Cardiac muscle cell (in vitro differentiated cells and primary cell): ENCODE data around the gene MINDY4. TPM values are rescaled to one million over a fixed set of nuclear protein-coding genes. Genes with fewer than 3 reads are reported as not detected.

Experiments used
- DNase-seq, 2 donors: peaks; one replicate each; pipeline versions ENCODE4 v3.0.0 to v3.0.0-alpha.2; 2010 to 2017; ENCODE audit warnings: low read depth in 1 of 2, low spot score in 1 of 2
- H3K27ac ChIP-seq: fragments of 200-600 bp; sonication (generic); 2 replicates; pipeline ENCODE4 v1.5.1; 2016
- H3K27me3 ChIP-seq: fragments of 200-600 bp; sonication (generic); 2 replicates; pipeline ENCODE4 v1.6.0; 2016; ENCODE audit warnings: control low read depth
- H3K36me3 ChIP-seq: fragments of 200-600 bp; sonication (generic); 2 replicates; pipeline ENCODE4 v1.5.1; 2016; ENCODE audit warnings: control low read depth
- H3K4me1 ChIP-seq: fragments of 200-600 bp; sonication (generic); 2 replicates; pipeline ENCODE4 v1.8.1; 2017; ENCODE audit warnings: low read depth, mild to moderate bottlenecking, mixed run types
- H3K4me3 ChIP-seq: fragments of 200-600 bp; sonication (generic); 2 replicates; pipeline ENCODE4 v1.5.1; 2016; ENCODE audit warnings: mild to moderate bottlenecking
- H3K9me3 ChIP-seq: fragments of 200-600 bp; sonication (generic); 2 replicates; pipeline ENCODE4 v1.5.1; 2017; ENCODE audit warnings: low read depth, mild to moderate bottlenecking, control low read depth
- polyA plus RNA-seq: library from polyadenylated mRNA; unstranded; fragments of >200 nt; fragmentation: Nextera tagmentation; extraction: Ambion mirVana; gene quantifications from 2 replicates; pipeline ENCODE4 v1.2.1, GENCODE V29; 2016
- total RNA-seq: library from RNA; depleted of rRNA; stranded (reverse); fragments of >200 nt; gene quantifications from 2 replicates; pipeline ENCODE4 v1.2.3, GENCODE V29; 2016
- TF ChIP-seq, protein P1 (sequence below): IDR thresholded peaks from 2 replicates; pipeline ENCODE4 v1.5.1; 2012; ENCODE audit warnings: low read depth, mild to moderate bottlenecking, low read length

MINDY4 gene
- total and polyA plus RNA-seq, 2 experiments from 2014 or later: 2.7 to 7.5 TPM

GRCh38 chr7:30912731-30912985 is 141.4 kb downstream of the MINDY4 start:
- TF ChIP-seq, protein P1, sequence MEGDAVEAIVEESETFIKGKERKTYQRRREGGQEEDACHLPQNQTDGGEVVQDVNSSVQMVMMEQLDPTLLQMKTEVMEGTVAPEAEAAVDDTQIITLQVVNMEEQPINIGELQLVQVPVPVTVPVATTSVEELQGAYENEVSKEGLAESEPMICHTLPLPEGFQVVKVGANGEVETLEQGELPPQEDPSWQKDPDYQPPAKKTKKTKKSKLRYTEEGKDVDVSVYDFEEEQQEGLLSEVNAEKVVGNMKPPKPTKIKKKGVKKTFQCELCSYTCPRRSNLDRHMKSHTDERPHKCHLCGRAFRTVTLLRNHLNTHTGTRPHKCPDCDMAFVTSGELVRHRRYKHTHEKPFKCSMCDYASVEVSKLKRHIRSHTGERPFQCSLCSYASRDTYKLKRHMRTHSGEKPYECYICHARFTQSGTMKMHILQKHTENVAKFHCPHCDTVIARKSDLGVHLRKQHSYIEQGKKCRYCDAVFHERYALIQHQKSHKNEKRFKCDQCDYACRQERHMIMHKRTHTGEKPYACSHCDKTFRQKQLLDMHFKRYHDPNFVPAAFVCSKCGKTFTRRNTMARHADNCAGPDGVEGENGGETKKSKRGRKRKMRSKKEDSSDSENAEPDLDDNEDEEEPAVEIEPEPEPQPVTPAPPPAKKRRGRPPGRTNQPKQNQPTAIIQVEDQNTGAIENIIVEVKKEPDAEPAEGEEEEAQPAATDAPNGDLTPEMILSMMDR: no peak
- Histone ChIP-seq H3K4me3 (no peak overlapping the region), H3K36me3 (no peaks in the 10 kb centered on the region), H3K9me3 (no peaks in the 10 kb centered on the region), H3K27me3 (no peaks in the 10 kb centered on the region), H3K27ac (no peak overlapping the region), H3K4me1 (peaks cover 66% of the 10 kb centered on the region)
- DNase-seq: no peak

- Histone ChIP-seq H3K27ac (no peak overlapping the region), H3K4me3 (no peak overlapping the region)
Observed at GRCh38 chr7:30912986-30913811, 142.0 kb downstream of the MINDY4 start.

DNA sequence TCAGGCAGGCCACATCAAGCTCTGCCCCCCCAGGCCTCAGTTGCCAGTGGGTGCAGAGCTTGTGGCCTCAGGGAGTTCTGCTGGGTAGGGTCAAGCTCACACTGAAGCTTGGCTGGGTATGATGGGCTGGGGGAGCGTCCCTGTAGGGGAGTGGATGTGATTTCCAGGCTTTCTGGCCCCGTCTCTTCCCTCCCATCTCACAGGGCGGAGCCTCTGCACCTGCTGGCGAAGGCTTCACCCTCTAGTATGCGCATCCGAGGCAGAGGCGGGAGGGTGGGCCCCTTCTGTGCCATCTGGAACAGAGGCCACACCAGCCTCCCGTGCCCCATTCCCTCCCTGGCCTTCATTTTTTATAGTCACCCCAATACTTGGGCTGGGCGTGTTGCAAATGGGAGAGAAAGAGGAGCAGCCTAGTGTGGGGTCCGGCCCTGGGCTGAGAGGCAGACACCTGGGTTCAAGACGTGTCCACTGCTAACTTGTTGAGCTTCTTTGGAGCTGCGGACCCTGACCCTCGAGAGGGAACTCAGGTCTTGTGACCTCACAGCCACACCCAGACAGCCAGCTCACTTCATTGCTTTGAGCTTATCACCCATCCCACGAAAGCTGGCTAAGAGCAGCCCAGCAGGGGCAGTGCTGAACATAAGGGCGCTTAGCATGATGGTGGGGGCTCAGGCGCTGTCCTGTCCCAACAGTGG is 142.8 kb downstream of the MINDY4 start:
- Histone ChIP-seq H3K27ac (peak overlapping the region; percentile 73), H3K4me3 (no peak overlapping the region), H3K36me3 (no peaks in the 10 kb centered on the region), H3K4me1 (peaks cover 66% of the 10 kb centered on the region), H3K9me3 (no peaks in the 10 kb centered on the region), H3K27me3 (no peaks in the 10 kb centered on the region)
- DNase-seq: no peak
- TF ChIP-seq, protein P1: no peak

More at GRCh38 chr7:30912986-30913811, 142.0 kb downstream of the MINDY4 start:
- H3K9me3 ChIP-seq: no peaks in the 10 kb centered on the region
- H3K27me3 ChIP-seq: no peaks in the 10 kb centered on the region
- no peaks in the 10 kb centered on the region for H3K36me3 ChIP-seq
- TF ChIP-seq, protein P1: no peak
- peaks cover 66% of the 10 kb centered on the region for H3K4me1 ChIP-seq
- no peak for DNase-seq

DNA sequence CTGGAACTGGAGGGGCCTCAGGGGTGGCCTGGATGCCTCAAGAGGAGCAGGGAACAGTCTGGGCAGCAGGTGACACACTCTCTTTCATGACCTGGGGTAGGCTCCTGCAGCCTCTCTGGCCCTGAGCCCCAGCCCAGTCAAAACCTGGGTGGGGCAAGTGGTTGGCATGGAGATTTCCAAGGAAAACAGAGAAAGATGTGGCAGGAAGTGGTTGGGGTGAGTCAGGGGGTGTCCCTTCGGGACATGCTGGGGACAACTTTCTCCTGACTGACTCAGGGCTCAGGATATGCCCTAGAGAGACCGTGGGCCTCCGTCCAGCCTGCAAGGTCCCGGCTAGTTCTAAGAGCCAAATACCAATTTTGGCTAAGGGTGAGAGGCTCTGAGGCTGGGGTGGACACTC is 143.4 kb downstream of the MINDY4 start:
- no peaks in the 10 kb centered on the region for H3K36me3 ChIP-seq
- peaks cover 67% of the 10 kb centered on the region for H3K4me1 ChIP-seq
- TF ChIP-seq, protein P1: no peak
- no peaks in the 10 kb centered on the region for H3K27me3 ChIP-seq
- peak in 1 of 2 donors; percentile 36 for DNase-seq
- no peaks in the 10 kb centered on the region for H3K9me3 ChIP-seq
- peak overlapping the region; percentile 73 for H3K27ac ChIP-seq
- H3K4me3 ChIP-seq: no peak overlapping the region

GRCh38 chr7:30915005-30915601 is 143.9 kb downstream of the MINDY4 start:
- Histone ChIP-seq H3K9me3 (no peaks in the 10 kb centered on the region), H3K27ac (peak overlapping the region; percentile 73), H3K36me3 (no peaks in the 10 kb centered on the region), H3K27me3 (no peaks in the 10 kb centered on the region), H3K4me1 (peaks cover 72% of the 10 kb centered on the region), H3K4me3 (no peak overlapping the region)
- TF ChIP-seq, protein P1: no peak
- DNase-seq: peak in 1 of 2 donors; percentile 81
